IPS-NIHi11 (cell line): ENCODE data around the gene SYNGAP1.
"Not testable (repeated sequence)": the region's sequence is repeated elsewhere in the genome, so short reads cannot be mapped to it uniquely, and the experiment has no call there.

Experiments used
- DNase-seq: peaks from one replicate; pipeline ENCODE4 v3.0.0; 2012; ENCODE audit warnings: mixed read lengths, low spot score

The SYNGAP1 gene

DNA sequence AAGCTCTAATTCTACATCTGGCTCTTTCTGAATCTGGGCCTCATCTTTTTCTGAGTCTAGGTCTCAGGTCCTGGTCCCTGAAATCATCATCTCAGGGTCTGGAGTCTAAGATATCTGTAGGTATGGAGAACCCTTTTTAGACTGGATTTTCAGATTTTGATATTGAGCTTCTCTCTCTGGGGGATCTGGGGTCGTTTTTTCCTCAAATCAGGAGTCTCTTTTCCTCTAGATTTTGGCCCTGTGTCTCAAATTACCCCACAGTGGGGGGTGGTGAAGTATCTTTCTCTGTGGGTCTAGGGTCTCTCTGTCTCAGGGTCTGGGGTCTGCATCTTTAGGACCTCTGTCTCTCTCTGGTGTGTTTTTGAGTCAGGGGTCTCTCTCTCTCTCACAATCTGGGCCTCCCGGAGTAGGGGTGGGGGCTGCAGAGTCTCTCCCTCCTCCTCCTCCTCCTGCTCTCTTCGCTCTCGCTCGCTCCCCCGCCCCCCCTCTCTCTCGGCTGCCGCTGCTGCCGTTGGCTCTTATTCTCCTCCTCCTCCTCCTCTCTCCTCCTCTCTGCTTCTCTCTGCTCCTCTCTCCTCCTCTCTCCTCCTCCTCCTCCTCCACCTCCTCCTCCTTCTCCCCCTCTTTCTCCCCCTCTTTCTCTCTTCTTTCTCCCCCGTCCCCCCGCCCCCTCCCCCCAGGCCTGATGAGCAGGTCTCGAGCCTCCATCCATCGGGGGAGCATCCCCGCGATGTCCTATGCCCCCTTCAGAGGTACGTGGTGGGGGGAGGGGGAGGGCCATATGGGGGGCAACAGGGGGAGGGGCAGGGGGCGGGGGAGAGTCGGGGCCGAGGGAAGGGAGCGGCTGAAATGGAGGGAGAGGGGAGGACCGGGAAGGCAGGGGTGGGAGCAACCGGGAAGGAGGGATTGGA lies at the start of gene SYNGAP1:
Gene SYNGAP1, plus strand, starts transcription at position 486 of the 911 bp plus-strand sequence. Its CDS starts 200 bp downstream, at position 686.
- no peak for DNase-seq

DNA sequence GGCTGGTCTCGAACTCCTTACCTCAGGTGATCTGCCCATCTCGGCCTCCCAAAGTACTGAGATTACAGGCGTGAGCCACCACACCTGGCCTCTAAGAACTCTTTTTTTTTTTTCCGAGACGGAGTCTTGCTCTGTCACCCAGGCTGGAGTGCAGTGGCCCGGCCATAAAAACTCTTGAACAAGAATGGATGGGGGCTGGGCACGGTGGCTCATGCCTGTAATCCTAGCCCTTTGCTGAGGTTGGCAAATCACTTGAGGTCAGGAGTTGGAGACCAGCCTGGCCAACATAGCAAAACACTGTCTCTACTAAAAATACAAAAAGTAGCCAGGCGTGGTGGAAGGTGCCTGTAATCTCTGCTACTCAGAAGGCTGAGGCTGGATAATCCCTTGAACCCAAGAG lies 48.0 kb upstream of the SYNGAP1 start:
- not testable (repeated sequence) for DNase-seq

DNA sequence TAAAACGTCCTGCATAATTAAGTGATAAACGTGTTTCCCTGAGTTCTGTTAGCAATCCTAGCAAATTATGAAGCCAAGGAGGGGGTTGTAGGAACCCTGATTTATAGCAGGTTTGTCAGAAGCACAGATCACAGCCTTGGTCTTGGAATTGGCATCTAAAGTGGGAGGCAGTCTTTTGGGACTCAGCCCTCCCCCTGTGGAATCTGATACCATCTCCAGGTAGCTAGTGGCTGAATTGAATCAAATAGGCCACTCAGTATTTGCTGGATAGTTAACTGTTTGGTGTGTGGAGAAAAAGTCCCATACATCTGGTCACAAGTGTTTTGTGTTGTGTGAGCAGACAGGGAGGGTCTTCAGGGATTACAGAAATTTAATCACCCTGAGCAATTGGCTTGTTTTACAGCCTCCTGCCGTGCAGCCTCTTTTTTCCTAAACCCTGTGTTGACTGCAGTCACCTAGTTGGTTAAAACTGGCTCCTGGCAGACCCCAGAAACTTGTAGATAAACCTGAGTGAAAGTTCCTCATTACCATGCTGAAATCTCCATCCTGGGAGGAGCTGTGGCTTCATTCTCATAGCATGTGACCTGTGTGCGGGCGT lies 47.2 kb upstream of the SYNGAP1 start:
- DNase-seq = peak; percentile 40

DNA sequence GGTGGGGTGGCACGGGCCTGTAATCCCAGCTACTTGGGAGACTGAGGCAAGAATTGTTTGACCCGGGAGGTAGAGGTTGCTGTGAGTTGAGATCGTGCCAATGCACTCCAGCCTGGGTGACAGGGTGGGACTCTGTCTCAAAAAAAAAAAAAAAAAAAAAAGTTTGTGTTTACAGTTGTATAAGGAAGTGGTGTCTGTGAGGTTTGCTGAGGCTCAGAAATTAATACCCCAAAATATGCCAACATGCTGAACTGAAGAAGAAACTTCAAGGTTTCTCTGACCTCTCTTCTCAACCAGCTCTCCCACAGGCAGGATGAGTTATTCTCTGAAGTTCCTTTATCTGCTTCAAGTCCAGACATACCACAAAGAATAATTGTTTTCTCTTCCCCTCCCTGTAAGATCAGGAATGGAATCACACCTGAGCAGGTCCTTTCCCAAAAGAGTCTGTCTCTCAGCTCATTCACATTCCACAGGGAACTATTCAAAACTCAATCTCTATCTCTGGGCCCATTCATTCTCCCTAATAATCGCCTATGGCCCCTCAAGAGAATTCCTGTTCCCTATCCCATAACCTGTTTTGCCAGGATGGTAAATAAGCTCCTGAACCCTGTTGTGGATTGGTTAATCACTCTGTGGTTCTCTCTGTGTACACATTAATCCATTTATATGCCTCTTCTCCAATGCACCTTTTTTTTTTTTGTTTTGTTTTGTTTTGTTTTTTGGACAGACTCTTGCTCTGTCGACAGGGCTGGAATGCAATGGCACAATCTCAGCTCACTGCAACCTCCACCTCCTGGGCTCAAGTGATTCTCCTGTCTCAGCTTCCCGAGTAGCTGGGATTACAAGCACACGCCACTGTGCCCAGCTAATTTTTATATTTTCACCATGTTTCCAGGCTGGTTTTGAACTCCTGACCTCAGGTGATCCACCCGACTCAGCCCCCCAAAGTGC lies 45.6 kb upstream of the SYNGAP1 start:
- DNase-seq = no peak

DNA sequence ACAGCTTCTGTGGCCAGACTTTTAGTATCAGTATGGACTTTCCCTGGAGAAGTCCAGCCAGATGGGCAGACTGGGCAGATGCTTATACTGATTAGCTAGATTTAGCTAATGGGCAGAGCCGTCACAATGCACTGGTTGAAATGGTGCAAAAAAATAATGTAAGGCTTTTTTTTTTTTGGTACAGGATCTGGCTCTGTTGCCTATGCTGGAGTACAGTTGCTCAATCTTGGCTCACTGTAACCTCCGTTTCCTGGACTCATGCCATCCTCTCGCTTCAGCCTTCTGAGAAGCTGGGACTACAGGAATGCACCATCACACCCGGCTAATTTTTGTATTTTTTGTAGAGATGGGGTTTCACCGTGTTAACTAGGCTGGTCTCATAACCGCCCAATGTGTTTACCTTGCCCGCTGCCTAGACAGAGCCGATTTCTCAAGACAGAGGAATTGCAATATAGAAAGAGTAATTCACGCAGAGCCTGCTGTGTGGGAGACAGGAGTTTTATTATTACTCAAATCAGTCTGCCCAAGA lies 44.7 kb upstream of the SYNGAP1 start:
- no peak for DNase-seq

DNA sequence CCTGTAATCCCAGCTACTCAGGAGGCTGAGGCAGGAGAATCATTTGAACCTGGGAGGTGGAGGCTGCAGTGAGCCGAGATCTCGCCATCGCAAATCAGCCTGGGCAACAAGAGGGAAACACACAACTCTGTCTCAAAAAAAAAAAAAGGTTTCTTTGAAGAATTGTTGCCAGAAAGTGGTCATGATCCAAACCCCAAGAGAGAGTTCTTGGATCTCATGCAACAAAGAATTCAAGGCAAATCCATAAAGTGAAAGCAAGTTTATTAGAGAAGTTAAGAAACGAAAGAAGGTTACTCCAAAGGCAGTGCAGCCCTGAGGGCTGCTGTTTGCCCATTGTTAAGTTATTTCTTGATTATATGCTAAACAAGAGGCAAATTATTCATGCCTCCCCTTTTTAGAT lies 42.7 kb upstream of the SYNGAP1 start:
- DNase-seq = no peak

DNA sequence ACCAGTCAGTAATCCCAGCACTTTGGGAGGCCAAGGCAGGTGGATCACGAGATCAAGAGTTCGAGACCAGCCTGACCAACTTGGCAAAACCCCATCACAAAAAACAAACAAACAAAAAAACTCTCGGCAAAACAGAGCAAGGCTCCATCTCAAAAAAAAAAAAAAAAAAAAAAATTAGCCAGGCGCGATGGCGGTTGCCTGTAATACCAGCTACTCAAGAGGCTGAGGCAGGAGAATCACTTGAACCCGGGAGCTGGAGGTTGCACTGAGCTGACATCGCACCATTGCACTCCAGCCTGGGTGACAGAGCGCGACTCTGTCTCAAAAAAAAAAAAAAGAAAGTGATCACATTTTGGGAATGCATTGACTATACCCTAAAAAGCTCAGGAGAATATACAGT lies 40.7 kb upstream of the SYNGAP1 start:
- not testable (repeated sequence) for DNase-seq

DNA sequence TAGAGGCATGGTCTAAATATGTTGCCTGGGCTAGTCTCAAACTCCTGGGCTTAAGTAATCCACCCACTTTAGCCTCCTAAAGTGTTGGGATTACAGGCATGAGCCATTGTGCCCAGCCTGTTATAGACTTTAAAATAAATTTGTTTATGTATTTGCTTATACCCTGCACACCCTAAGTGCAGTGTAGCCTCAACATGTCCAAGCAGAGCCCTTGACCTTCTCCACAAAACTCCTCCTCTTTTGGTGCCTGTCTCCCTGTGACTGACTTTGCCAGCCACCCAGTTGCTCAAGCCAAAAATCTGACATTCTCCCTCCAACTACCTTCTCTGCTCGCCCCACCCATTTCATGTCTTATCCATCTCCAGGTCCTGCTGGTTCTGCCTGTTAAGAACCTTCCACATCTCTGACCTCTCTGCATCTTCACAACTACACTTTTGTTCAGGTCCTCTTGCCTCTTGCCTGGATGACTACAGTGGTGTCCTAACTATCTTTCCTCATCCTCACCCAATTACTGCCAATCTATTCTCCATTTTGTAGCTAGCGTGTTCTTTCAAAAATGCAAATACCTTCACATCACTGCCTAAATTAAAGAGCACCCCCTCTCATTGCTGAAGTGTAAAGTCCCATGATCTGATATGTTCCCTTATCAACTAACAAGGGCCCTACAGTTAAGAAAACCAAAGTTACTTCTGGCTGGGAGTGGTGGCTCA lies 39.4 kb upstream of the SYNGAP1 start:
- DNase-seq = no peak

DNA sequence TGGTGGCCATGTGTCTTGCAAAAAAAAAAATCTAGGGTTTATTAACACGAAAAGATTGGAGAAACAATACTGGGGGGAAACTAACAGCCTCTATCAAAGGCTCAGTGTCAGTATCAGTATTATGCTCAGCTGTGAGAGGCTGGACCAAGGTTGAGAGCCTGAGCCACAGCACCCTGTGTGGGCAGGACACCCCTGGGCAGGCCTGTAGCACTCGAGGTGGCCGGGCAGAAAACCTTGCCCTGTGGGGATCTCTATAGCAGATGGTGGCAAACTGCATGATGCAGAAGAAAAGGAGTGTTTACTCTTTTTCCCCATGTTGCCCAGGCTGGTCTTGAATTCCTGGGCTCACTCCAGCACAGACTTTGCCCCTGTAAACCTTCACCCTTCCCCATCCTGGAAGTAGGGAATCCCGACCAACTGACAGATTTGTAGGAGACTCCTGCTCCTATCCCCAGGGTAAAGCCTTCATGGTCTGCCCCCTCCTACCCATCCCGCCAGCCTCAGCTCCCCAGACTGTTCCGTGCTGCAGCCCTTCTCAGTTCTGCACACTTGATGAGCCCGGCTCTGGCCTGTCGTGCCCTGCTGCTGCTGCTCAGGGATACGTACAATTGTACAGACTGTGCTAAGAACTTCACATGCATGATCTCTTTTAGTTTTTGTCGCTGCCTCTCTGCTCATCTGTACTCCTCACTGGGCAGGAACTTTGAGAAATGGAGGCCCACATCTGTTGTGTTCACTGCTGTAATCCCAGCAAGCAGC lies 36.3 kb upstream of the SYNGAP1 start:
- DNase-seq = no peak

DNA sequence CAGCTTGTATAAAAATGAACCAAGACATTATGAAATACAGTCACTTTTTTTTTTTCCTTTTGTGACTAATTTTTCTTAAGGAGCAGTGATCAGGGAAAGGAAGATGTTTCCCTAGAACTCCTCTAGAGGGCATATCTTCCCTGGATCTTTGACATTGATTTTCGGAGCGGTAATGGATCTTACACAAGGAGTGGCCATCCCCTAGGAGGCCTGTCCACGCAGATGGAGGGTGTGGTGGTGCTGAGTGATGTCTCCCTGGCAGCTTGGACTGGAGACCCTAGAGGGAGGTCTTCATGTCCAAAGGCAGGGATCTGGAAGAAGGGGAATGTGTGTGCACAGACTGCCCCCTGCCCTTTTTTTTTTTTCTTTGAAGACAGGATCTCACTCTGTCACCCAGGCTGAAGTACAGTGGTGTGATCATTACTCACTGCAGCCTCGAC lies 35.3 kb upstream of the SYNGAP1 start:
- DNase-seq = peak; percentile 40

DNA sequence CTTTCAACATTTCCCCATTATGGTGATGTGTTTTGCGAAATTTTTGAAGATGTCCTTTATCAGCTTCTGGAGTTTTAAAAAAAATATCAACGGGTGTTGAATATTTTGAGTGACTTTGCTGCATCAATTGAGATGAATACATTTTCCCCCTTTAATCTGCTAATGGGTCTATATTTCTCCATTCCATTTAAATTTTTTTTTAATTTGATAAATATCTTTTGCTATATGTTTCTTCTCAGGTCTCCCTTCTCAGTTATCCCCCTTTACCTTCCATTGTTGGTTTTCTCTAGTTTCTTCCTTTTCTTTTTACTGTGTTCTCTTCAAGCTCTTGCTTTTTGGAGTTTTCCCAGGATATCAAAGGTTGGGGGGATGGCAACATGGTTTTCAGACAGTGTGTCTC lies 29.7 kb upstream of the SYNGAP1 start:
- DNase-seq = no peak

DNA sequence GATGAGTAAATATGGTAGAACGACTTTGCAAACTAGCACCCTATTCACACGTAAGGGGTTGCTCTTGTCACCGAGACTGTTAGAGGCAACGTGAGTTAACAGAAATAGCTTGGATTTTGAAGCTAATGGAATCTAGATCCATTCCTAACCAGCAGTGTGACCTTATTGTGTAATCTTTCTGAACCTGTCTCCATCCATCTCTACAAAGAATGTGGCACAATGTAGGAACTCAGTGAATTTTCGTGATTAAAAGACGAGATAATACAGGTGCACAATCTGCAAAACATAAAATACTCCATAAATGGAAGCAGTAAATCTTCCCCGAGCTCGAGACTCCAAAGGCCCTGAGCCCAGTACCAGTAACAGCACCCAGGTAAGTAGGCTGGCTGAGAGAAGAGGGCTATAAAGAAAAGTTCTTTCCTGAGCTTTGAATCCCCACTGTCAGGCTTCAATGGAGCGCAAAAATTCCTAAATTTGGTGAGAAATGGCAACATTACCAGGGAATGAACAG lies 29.0 kb upstream of the SYNGAP1 start:
- DNase-seq = no peak

DNA sequence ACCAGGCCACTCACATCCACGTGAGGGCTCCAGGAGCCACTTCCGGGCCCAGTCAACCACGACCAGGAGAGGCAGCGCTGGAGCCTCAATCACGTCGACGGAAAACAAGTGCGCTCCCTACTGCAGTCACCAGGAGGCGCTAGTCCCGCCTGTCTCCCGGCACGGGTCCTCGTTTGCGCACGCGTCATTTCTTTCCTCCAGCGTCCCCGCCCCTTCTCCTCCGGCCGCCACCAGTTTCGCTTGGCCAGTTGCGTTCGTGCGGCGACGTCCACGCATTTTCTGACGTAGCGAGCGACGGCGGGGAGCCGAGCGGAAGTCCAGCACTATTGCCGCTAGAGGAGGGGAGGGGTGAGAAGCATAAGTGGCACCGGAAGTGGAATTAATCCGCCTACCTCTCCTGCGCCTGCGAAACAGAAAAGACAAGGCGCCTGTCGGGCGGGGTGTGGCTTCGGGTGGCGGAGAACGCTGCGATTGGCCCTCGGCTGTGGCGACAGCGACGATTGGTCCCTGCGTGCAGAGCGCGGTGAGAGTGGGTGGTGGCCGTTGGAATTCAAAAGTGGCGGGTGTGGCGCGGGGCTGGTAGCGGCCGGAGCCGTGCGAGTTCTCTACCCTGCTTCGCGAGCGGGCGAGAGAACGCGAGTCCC lies 28.5 kb upstream of the SYNGAP1 start, which contains the start of gene KIFC1:
Gene KIFC1, plus strand, starts transcription at position 546 of the 644 bp plus-strand sequence. CDS start 163 bp downstream, outside the sequence.
- DNase-seq = peak; percentile 97

DNA sequence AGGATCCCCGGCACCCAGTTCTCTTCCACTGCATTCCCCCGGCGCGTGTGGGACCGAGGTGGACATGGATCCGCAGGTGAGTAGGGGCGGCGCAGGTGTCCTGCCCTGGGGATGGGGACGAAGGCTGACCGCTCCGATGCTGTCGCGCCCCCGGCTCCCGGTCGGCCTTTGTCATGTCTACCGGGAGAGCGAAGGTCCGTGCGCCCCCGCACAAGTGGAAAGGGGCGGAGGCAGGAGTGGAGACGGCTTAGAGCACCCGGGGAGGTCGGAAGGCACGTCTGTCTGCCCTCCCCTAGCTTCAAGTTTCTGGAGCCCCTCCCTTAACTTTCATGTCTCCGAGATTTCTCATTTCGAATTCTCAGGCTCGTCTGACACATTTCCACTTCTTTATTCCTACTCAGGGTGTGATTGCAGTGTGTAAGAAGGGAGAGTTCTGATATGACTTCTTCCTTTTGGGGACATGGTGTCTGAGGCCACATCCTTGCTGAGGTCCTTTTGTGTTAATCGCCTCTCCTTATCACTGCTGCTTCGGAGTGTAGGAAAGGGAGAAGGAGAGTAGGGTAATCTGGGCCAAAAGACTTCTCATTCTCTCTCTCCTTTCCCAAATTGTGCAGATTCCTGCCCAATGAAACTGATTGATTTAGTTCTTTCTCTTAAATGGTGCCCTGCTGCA lies 27.8 kb upstream of the SYNGAP1 start:
- DNase-seq = peak; percentile 31

DNA sequence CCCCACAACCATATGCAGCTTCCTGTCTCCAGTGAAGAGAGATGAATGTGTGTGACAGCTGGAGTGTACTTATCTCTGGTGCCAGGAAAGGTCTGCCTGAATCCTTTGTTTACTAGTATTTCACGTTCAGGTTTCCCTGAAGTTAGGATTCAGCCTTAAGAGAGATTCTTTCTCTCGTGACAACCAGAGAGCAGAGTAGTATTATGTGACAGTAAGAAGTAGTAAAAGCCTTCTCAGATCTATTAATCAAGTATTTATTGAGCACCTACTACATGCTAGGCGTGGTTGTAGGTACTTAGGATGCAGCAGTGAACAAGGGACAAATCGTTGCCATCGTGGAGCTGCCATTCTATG lies 27.3 kb upstream of the SYNGAP1 start:
- no peak for DNase-seq

DNA sequence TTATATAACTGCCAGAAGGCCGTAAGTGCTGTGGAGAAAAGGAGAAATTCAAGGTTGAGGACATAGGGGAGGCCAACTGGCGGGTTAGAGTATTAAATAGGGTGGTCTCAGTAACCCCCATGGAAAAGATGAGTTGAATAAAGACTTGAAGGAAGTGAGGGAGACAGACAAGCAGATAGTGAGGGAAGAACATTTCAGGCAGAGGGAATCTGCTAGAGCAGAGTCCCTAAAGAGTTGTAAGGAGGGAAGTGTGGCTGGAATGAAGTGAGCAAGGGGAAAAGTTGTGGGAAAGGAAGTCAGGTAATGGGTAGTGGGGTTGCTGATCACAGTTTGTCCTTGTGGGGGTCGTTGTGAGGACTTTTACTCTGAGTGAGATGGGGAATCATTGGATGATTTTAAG lies 26.9 kb upstream of the SYNGAP1 start:
- no peak for DNase-seq

DNA sequence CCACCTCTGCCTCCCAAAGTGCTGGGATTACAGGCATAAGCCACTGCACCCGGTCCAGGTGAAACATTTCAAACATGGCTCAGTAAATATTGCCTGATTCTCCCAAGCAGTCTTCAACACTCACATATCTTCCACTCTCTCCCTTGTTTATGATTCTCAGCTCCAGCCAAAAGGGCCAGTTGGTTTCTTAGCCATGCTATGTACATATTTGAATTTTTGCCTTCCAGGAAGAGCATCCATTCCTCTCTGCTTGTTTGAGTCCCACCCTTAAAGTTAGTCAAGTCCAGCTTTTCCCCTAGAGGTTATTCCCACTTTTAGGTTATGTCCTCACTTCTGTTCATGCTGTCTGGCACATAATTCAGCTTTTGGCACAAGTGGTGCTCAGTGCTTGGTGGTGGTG lies 22.3 kb upstream of the SYNGAP1 start:
- DNase-seq = no peak

DNA sequence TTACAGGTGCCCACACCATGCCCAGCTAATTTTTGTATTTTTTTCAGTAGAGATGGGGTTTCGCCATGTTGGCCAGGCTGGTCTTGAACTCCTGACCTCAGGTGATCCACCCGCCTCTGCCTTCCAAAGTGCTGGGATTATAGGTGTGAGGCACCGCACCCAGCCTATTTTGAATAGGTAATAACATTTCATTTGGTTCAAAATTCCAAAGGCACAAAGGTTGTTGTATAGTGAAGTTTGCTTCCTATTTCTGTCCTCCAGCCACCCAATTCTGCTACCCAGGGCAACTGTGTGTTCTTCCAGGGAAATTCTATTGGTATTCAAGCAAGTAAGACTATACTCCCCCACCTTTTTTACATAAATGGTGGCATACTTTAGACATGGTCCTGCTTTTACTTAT lies 21.3 kb upstream of the SYNGAP1 start:
- DNase-seq = not testable (repeated sequence)

DNA sequence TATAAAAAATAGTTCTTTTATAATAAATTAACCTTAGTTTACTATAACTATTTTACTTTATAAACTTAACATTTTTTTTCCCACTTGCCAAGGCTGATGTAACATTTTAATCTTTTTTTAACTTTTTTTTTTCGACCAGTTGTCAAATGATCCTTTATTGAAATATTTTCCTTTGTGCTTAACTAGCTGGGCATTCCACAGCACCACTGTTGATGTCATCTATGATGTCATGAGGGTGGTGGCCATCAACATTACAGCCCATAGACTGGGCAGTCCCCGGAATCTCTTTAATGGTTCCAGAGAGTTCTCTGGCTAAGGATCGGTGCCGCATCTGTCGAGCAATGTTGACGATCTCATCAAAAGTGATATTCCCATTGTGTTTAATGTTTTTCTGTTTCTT lies 20.0 kb upstream of the SYNGAP1 start:
- not testable (repeated sequence) for DNase-seq
